Measurements from ENCODE around the gene FBXO31.

FBXO31 gene

DNA sequence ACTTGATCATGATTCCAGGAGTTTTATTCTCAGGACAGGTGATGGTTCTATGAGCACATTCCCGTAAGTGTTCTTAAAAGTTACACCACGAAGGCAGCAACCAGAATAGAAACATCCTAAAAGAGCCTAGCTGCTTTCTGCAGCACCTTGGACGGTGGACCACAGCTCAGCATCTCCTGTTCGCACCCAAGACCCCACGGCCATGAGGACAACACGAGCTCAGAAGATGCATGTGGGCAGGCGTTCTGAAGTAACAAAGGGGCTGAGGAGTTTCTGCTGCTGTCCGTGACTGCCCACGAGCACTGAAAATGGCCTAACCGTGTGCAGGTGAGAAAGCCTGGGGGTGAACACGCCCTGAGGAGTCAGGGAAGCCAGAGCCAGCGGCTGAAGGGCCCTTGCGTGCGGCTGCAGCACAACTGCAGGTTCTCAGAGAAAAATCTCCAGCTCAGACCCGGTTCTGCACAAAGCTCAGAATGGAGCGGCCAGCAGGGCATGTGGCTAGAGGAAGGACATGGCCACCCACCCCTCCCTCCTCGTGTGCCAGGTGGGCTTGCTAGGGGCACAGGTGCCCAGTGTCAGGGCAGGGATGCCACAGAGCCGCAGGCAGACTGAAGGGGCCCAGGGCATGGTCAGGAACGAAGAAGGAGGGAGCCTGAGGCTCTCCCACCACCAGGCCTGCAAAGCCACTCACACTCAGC lies 55.6 kb downstream of the FBXO31 start:
- DNase-seq (ENCODE audit: low read depth), result no peak

DNA sequence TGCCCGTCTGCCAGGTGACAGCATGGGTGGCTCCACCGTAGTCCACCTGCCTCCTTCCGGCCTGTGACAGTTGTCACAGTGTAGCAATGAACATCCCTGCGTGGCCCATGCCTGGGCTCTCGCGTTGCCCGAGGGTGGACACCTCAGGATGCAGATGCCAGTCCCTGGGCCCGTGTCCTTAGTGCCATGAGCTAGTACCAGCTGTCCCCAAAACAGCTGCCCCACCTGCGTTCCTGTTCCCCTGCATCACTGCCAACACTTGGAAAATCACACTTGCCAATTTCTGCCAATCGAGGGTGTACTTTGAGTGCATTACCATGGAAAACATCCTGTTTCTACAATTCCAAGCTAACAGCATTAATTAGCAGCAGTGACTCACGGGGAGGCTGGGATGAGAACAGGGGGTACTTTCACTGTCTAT lies 57.4 kb downstream of the FBXO31 start:
- DNase-seq (ENCODE audit: low read depth), result no peak

GRCh38 chr16:87325423-87325858 lies 58.1 kb downstream of the FBXO31 start:
- no peak for DNase-seq (ENCODE audit: low read depth)

DNA sequence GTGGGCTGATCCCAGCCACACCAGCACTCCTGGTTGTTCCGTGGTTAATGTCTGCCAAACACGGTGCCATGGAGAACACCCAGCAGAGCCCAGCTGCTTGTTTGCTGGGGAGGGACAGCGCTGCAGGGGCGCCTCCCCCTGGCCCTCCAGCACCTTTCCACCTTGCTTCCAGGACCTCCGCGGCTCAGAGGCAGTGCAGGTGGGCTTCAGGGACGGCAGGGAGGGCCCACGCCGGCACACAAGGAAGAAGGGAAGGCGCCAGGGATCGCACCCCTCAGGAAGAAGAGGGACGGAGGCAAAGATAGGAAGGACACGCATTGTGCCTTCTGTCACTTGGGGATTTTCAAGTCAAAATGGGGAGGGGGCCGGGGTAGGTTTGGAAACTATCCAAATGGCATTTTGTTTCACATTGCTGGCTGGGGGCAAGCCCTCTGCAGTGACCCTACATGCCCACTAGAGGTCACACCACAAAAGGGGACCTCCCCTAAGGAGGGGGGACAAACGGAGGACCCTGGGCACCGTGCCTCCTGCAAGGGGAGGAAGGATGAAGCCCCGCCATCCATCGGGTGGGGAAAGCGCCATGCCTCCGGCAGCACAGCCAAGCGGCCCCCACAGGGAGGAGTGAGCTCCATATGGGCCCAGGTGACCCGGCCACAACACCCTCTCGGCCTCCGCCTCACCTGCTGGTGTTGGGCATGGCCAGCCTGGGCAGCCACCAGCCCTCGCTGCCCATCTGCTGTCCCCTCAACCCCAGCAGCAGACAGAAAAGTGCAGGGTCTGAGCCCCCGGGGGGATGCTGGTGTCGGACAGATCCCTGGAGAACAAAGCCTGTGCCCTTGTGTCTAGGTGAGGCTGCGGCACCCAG lies 58.9 kb downstream of the FBXO31 start:
- peak; percentile 16 for DNase-seq (ENCODE audit: low read depth)

DNA sequence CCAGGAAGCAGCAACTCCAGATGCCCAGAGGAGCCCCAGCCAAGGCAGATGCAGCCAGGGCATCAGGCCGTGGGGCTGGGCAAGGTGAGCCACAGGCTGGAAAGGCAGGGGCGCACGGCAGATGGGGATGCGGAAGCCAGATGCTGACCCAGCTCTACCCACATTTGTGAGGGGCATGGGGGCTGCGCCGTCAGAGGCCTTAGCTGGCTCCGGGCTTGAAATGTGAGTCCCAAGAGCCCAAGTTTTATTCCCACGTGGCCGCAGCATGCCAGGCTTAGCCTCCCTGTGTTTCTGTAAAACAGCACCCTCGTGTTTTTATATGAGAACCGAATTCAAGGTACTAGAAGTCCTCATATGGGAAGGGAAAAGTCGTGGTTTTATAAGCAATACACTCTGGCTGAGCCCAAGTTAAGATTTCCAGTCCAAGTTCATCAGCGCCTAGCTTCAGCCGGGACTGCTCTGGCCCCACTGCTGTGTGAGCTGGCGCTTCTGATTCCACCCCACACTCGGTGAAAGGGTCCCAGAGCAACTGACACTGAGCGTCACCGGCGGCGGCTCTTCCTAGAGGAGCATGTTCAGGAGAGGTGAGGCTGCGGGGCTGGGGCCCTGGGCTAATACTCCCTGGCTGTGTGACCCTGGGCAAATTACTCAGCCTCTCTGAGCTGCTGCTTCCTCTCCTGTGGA lies 59.7 kb downstream of the FBXO31 start:
- DNase-seq (ENCODE audit: low read depth), result no peak

DNA sequence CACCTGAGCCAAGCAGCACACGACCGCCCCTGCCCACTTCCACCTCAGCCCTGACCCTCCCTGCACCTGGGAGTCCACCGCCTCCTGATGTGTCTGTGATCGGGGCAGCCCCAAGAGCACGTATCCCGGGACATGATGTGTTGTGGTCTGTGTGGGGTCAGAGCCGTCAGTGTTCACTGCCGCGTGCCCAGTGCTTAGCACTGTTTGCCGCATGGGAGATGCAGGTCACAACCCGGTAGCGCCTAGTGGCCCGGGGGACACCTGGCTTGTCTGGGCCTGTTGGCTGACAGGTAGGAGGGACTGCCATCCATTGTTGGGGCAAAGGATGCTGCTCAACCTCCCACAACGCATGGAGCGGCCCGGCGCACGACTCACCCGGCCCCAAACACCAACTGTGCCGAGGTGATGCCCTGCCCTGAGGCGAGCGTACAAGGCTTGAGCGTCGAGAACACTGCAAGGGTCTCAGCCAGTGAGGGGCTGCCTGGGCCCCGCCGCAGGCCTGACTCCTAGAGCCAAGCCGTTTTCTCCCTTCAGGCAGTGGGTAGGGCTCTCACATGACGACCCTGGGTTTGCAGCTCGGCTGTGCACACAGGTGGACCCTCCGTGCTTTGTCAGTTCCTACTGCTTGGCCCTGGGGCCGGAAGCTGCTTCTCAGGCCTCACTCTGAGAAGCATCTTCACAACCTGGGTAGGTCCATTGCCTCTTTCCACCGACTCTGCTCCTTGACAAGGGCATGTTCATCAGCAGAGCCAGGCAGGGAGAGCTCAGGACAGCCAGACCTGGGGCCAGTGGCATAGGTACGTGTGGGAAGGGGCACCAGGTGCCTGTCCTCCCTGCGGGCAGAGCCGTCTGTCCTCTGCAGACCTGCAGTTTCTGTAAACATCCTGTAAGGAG lies 60.5 kb downstream of the FBXO31 start:
- DNase-seq (ENCODE audit: low read depth), result no peak

DNA sequence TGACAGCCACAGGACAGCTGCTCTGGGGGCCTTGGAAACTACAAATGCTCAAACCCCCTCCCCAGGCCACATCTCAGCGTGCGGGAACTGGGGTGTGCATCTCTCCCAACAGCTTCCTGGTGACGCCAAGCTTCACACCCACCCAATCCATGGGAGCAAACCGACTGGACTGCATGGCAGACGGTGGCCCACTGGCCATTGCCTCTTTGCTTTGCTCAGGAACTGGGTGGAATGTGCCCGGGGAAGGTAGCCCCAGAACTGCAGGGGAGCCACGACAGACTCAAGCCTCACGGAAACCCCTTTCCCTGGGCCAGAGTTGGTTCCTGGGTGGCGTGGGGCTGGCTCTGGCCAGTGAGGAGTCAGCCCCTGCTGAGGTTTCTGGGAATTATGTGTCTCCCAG lies 61.2 kb downstream of the FBXO31 start:
- no peak for DNase-seq (ENCODE audit: low read depth)

DNA sequence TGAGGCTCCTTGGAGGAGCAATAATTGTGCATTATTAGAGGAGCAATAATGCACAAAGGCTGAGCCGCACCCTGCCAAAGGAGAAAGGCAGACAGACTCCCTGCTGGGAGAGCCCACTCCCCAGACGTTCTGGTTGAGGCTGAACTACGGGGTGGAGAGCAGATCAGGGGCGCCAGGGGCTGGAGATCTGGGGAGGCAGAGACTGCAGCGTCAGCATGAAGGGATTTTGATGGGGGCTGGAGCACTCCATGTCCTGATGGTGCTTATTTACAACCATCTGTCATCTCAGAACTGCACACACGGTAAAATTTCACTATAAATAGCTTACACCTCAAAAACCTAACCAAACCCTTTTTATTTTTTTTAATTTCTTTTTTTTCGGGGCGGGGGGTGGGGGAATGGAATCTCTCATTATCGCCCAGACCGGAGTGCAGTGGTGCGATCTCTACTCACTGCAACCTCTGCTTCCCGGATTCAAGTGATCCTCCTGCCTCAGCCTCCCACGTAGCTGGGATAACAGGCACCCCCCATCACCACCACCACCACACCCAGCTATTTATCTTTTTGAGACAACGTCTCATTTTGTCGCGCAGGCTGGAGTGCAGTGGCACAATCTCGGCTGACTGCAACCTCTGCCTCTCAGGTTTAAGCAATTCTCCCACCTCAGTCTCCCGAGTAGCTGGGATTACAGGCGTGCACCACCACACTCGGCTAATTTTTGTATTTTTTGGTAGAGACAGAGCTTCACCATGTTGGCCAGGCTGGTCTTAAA lies 62.1 kb downstream of the FBXO31 start:
- no peak for DNase-seq (ENCODE audit: low read depth)

GRCh38 chr16:87320510-87321227 lies 62.9 kb downstream of the FBXO31 start:
- no peak for DNase-seq (ENCODE audit: low read depth)

DNA sequence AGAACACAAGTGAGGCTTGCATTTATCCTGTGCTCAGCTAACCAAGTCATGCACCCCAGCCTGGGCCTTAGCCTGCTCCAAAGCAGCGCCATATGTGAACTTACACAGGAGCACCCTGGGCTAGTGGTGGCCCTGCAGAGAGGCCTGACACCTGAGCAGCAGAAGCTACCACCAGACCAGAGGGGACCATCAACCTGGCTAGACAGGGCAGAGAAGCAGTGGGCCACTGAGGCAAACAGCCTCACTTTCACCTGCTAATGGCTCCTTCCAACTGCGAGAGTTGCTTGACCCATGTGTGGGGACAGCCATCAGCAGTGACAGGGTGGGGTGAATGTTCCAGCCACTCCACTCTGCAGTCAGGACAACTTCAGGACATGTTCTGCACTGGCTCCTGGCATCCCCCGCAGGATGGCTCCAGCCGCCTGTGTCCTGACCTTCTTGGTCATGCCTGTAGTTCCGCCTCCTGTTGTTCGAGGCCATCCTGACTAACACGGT lies 63.5 kb downstream of the FBXO31 start:
- DNase-seq (ENCODE audit: low read depth), result no peak

DNA sequence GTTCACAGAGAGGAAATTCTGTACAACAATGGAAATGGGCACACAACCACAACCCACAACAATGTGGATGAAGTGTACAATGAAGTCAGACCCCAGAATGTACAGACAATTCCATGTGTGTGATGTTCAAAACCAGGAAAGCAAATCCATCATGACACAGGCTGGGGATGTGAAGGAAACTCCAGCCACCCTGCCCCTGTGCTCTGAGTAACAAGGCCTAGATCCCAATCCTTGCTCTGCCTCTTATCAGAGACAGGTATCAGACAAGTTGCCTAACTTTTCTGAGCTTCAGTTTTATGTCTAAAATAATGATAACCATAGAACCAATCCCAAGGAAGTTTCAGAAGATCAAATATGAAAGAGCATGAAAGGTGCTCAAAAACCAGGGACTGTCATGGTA lies 64.6 kb downstream of the FBXO31 start:
- DNase-seq (ENCODE audit: low read depth), result no peak

- DNase-seq (ENCODE audit: low read depth), result peak; percentile 21
Observed at GRCh38 chr16:87317750-87318644, 65.6 kb downstream of the FBXO31 start.

- DNase-seq (ENCODE audit: low read depth), result peak; percentile 93
Observed at GRCh38 chr16:87316923-87317749, 66.4 kb downstream of the FBXO31 start, which contains the start of gene C16orf95. Gene C16orf95 (minus strand): TSS chr16:87317392. CDS start chr16:87317242, 150 bp downstream.

DNA sequence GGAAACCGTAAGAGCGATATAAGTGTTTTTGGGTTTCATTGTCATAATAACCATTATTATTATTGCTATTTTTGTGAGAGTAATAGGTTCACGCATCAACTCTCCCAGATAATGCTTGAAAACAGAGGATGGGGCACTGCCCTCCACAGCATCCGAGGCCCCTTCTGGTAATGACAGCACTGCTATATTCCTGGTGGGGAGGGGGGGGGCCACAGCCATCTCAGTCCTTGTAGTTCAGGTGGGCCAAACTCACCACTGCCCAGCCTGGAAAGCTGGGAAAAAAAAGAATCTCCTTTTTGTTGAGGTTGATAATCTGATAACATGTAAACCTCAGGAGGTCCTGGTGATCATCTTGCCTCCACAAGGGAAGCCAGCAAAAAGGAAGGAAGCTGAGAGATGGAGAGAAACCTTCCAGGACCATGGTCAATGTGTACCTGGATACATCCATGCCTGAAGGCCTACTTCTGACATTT lies 67.1 kb downstream of the FBXO31 start:
- no peak for DNase-seq (ENCODE audit: low read depth)

DNA sequence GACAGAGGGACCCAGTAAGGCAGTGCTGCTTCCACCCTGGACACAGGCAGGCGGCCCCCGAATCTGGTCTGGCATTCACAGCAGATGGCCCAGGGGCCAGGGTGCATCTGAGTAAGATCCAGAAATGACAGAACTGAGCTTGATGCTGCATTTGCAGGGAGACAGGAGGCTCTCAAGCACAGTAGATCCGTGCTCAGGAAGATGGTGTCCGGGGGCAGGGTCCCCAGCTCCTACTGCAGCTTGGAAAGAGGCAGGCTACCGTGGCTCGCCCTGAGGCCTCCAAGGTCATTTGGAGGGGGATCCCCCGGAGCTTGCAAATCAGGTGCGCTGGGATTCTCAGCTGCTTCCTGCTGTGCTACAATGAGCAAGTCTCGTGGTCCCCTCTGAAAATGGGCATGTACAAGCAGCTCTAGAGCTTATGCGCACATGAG lies 68.6 kb downstream of the FBXO31 start:
- DNase-seq (ENCODE audit: low read depth), result no peak

DNA sequence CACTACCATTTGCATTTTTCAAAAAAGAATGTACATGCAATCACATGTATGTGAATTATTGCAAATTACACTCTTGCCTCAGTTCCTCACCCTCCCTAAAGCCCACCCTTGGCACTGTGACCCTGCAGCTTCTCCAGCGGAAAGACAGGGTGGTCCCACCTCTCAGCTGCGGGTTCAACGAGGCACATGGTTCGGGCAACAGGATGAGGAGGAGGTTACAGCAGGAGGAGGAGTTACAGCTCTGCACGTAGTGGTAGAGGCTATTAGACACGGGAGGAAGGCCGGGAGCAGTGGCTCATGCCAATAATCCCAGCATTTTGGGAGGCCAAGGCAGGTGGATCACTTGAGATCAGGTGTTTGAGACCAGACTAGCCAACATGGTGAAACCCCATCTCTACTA lies 71.6 kb downstream of the FBXO31 start:
- DNase-seq (ENCODE audit: low read depth), result no peak

DNA sequence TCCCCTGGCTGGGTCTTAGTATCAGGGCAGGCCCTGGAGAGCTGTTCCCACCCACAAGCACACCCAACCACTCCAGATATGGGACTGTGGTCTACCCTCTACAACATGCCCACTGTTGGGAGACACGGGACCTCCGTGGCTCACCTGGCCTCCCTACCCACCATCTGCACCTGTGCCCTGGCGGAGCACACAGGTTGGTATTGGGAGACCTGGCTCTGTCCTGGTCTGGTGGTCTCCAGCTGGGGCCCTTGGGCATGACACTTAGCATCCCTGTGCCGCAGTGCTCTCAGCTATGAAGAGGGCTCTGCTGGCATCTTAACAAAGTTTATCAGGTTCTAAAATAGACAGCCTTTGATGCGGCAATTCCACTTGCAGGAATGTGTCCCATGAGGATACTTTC lies 72.2 kb downstream of the FBXO31 start:
- DNase-seq (ENCODE audit: low read depth), result no peak

- DNase-seq (ENCODE audit: low read depth), result no peak
Observed at GRCh38 chr16:87310610-87311009, 73.0 kb downstream of the FBXO31 start.

Data from stimulated activated CD8-positive, alpha-beta memory T cell treated with anti-CD3 and anti-CD28 coated beads, Interleukin-4, amount 100 ng/mL, for 24 hours (primary cell).